NCI-H2081 (cell line): ENCODE results near the gene CPNE8.

Experiments used
- DNase-seq, 2 experiments: peaks; one replicate each; lab custom pipeline; 2025; lab: John Stamatoyannopoulos, UW

CPNE8 gene

GRCh38 chr12:38728894-38729293 is 176.5 kb downstream of the CPNE8 start:
- DNase-seq, result no peak

DNA sequence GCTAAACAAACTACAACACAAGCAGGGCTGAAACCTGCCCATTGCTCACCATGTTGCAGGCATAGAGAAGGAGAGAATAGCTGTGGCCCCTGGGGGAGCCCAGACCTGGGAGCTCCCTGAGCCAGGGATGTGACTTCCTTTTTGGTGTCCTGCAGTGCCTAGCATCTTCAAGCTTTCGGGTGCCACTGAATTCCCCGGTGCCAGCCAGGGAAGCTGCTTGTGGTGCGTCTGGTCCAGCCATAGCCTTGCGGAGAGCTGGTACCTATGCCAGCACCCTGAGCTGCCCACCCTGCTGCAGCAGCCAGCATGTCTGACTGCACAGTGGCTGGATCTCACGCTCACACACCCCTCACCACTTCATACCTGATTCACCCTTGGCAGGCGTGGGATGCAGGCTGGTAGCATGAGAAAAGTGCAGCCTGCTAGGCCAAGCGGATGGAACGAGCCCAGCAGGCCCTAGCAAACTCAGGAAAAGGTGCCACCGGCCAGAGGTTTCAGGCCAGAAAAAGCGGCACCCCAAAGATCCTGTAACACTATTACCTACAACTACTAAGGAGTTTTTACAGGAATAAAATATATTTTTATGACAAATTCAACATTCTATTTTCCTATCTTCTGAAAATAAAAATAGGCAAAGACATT is 183.7 kb downstream of the CPNE8 start:
- no peak for DNase-seq

DNA sequence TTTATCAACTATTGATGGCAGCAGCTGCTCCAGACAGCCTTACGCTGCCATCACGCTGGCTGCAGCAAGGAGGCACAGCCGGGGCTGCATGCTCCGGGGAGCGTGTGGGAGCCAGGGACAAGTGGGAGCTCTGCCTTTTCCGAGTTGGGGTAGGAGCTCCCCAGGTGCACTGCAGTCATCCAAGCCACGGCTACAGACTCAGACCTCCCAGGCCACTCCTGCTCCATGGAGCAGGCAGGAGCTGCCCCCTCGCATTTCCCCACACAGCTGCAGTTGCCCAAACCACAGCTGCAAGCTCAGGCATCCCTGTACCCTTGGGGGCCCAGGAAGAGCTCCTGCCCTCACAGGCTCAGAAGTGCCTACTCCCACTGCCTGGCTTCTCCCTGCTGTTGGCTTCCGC is 184.7 kb downstream of the CPNE8 start:
- no peak for DNase-seq

DNA sequence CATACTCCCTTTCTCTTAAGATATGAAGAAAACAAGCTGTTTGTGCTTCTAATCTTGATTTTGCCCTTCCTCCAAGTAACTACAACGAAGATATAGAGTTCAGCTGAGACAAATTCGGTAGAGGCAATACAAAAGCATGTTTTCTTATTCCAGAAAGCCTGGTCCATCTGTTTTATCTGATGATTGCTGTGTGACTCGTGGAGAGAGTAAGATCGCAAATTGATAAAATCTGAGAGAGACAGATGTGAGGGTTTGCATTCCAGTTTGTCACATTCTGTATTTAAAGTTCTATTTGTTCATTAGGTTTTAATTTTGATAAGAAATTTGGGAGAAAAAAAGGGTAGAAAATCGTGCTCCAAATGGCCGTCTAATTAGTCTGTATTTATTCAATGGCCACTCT is 192.1 kb downstream of the CPNE8 start:
- DNase-seq, result no peak

- DNase-seq, result no peak
Measured at GRCh38 chr12:38711054-38711453, 194.3 kb downstream of the CPNE8 start.

DNA sequence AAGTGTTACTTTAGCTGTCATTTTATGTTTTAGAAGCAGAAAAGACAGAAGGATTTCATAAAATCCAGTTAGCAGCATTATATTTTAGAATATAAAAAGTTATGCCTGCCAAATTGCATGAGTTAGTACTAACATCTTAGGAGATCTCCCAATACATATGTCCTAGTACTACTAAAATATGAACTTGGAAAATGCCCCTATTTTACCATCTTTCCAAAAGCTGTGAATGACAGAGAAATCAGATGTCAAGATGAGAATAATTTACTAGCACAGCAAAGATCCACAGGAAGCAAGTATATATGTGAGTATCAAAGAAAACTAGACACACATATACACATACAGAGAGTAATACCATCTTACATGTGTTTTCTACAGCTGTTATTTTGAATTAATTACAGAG is 196.9 kb downstream of the CPNE8 start:
- no peak for DNase-seq

- DNase-seq, result no peak
Measured at GRCh38 chr12:38707648-38708047, 197.7 kb downstream of the CPNE8 start.

- DNase-seq, result no peak
Measured at GRCh38 chr12:38697289-38697688, 208.1 kb downstream of the CPNE8 start.

DNA sequence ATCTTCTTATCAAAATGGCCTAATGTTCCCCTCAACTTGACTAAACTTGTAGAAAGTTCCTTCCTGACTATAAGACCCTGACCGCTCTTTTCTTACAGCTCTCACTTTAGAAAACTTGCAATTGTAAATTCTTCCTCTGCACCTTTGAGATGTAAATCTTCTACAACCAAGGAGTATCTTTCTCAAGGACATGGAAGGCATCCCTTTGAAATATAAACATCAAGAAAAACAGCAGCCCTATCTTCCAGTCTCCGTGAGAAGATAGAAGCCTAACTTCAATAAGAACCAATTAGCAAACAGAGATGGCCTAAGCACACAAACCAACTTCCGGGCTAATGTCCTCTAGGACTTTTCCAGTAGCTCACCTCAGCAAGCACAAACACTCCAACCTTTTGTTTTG is 210.3 kb downstream of the CPNE8 start:
- DNase-seq, result no peak

GRCh38 chr12:38691164-38691563 is 214.2 kb downstream of the CPNE8 start:
- no peak for DNase-seq

GRCh38 chr12:38690646-38691045 is 214.7 kb downstream of the CPNE8 start:
- DNase-seq, result no peak

- DNase-seq, result no peak
Measured at GRCh38 chr12:38689704-38690103, 215.7 kb downstream of the CPNE8 start.

GRCh38 chr12:38689195-38689594 is 216.2 kb downstream of the CPNE8 start:
- no peak for DNase-seq

DNA sequence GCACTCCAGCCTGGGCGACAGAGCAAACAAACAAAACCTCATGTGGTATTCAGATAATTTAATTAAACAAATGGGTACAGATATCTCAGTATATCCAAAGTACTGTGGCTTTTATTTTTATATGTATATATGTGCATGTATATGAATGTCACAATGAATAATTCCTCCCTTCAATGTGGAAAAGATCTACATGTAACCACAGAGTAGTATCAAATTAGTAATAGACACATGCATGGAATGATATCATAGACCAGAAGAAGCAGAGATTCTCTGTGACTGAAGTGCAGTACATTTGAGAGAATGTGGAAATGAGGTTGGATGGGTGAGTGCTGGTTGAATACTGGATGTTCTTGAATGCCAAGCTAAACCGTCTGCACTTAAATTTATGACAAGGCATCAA is 222.9 kb downstream of the CPNE8 start:
- no peak for DNase-seq

DNA sequence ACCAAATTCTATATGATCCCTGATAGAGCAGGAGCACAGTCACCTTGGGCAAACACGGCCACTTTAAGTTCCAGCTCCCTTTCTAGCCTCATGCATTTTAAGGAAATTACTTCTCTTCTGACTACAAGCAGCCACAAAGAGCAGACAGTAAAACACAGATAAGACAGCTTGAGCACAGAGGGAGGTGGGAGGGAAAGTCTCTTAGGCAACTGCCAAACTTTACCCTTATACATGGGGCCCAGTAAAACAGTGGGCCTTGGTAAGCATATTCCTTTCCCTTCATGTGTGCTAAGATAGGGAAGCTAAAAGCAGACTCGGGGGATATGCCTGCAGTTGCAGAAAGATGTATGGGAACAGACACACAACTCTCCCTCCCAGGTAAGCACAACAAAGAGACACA is 235.9 kb downstream of the CPNE8 start:
- no peak for DNase-seq

DNA sequence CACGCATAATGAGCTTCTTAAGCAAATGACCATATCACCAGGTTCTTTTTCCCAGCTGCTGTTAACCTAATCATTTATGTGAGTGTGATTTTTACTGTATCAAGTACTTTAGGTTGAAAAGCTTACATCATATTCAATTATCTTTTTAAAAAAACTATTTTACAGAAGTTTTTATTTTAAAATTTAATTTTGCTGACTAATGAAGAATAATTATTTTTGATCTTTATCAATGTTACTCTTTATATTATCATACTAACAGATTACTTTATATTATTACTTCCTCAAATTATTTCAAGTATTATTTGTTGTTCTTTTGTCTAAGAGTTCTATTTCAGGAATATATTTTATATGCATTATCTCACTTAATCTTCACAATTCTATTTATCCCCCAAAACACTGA is 236.3 kb downstream of the CPNE8 start:
- DNase-seq, result no peak

DNA sequence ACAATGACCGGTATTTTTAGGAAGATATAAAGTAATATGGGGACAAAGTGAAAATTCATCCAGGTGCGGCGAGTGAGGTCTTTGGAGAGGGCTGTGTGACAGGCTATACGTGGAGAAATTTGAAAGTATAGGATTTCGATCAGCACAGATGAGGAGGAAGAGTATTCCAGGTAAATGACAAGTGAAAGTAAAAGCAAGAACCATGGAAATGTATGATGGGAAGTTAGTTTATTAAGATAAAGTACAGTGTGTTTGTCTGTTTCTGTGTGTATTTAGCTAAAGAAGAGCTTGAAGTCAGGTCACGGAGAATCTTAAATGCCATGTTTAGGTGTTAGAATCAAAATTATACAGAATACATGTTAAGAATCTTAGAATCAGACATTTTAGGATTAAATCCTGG is 239.0 kb downstream of the CPNE8 start:
- no peak for DNase-seq

- peak in 1 of 2 experiments; percentile 19 for DNase-seq
Measured at GRCh38 chr12:38664661-38665269, 240.6 kb downstream of the CPNE8 start.

- no peak for DNase-seq
Measured at GRCh38 chr12:38662829-38663228, 242.6 kb downstream of the CPNE8 start.

DNA sequence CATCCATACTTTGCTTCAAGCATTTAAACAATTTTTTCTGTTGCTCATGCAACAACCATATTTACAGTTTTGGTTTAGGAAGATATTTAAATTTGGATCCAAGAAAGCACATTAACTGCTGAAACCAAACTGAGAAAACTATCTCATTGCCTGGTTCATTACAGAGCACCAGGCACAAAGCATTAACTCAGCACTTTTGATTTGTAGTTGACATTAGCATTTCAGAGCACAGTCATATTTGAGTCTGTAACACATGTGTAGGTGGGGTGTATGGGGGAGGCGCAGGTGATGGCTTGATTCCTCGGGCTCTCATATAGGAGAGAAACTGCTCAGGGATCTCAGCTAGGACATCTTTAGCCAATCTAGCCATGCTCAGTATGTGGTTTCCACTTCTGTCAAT is 251.7 kb downstream of the CPNE8 start:
- DNase-seq, result no peak

- DNase-seq, result no peak
Measured at GRCh38 chr12:38648813-38649212, 256.6 kb downstream of the CPNE8 start.

DNA sequence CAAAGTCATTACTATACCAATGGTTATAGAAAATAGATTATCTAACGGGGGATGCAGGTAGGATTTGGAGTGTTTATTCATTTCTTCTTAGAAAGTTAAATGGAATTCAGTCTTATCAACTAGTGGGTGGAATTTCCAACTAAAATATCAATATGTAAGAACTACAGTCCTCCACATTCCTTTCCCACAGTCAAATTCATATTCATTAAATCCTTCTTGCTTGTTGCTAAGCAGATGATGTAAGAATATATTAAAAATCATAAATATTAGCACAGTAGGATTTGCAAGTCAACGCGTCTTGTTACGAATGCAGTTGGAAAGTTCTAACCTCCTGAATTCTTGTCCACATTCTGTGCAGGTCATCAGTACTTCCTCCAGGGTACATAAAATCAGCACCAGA is 259.2 kb downstream of the CPNE8 start:
- no peak for DNase-seq

GRCh38 chr12:38639625-38640024 is 265.8 kb downstream of the CPNE8 start:
- no peak for DNase-seq

GRCh38 chr12:38638401-38638800 is 267.0 kb downstream of the CPNE8 start:
- DNase-seq, result no peak
